RWPE1 (cell line): ENCODE measurements around the gene FLT3LG.

ENCODE experiments used
- CTCF ChIA-PET: fragments of 350-600 bp; sonication (Branson Sonifier 250); formaldehyde crosslinking; extraction: SDS; loops from one replicate; lab custom pipeline; 2021; lab: Yijun Ruan, JAX
- POLR2A ChIA-PET: fragments of 400-600 bp; formaldehyde crosslinking; extraction: SDS; loops from one replicate; lab custom pipeline; 2020; ENCODE audit warnings: antibody characterized with exemption; ENCODE audit not compliant: low non-redundant PET; lab: Yijun Ruan, JAX
- DNase-seq: peaks from one replicate; pipeline ENCODE4 v3.0.0; 2012; ENCODE audit warnings: low spot score
- H3K27ac ChIP-seq: fragments of 450-650 bp; 2 replicates; pipeline ENCODE4 v1.5.1; 2017
- TF ChIP-seq, protein P1 (sequence below): fragments of 450-650 bp; conservative IDR thresholded peaks from 2 replicates; pipeline ENCODE4 v1.5.1; 2017; ENCODE audit warnings: low read depth, mild to moderate bottlenecking

FLT3LG gene

GRCh38 chr19:49490287-49491029 is 16.4 kb downstream of the FLT3LG start:
- POLR2A ChIA-PET = no interaction called here
- DNase-seq = no peak
- CTCF ChIA-PET = no interaction called here
- TF ChIP-seq, protein P1, sequence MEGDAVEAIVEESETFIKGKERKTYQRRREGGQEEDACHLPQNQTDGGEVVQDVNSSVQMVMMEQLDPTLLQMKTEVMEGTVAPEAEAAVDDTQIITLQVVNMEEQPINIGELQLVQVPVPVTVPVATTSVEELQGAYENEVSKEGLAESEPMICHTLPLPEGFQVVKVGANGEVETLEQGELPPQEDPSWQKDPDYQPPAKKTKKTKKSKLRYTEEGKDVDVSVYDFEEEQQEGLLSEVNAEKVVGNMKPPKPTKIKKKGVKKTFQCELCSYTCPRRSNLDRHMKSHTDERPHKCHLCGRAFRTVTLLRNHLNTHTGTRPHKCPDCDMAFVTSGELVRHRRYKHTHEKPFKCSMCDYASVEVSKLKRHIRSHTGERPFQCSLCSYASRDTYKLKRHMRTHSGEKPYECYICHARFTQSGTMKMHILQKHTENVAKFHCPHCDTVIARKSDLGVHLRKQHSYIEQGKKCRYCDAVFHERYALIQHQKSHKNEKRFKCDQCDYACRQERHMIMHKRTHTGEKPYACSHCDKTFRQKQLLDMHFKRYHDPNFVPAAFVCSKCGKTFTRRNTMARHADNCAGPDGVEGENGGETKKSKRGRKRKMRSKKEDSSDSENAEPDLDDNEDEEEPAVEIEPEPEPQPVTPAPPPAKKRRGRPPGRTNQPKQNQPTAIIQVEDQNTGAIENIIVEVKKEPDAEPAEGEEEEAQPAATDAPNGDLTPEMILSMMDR = no peak
- peak overlapping the region; percentile 88 for H3K27ac ChIP-seq

GRCh38 chr19:49491030-49491803 is 17.2 kb downstream of the FLT3LG start:
- TF ChIP-seq, protein P1 = no peak
- POLR2A ChIA-PET = no interaction called here
- CTCF ChIA-PET = no interaction called here
- H3K27ac ChIP-seq = peak overlapping the region; percentile 88
- DNase-seq = no peak

DNA sequence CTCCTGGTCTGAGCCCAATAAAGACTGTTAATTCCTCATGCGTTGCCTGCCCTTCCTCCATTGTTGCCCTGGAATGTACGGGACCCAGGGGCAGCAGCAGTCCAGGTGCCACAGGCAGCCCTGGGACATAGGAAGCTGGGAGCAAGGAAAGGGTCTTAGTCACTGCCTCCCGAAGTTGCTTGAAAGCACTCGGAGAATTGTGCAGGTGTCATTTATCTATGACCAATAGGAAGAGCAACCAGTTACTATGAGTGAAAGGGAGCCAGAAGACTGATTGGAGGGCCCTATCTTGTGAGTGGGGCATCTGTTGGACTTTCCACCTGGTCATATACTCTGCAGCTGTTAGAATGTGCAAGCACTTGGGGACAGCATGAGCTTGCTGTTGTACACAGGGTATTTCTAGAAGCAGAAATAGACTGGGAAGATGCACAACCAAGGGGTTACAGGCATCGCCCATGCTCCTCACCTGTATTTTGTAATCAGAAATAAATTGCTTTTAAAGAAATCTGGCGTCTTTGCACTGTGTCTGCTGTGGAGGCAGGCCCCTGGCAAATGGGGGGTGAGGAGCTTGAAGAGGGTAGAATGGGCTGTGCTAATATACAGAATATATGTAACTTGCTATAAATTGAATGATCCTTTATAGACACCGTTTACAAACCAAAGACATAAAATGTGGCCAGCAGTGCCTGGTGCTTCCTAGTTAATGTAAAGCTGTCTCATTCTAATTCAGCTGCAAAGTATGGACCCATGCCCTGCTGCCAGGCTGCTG is 18.0 kb downstream of the FLT3LG start:
- DNase-seq = no peak
- TF ChIP-seq, protein P1 = no peak
- ChIA-PET CTCF (interaction anchor here (0.6 kb wide), 1 partner anchor 48 kb away, joined by 3 read pairs; no protein-coding TSS in a partner anchor), POLR2A (no interaction called here)
- H3K27ac ChIP-seq = peak overlapping the region; percentile 88

DNA sequence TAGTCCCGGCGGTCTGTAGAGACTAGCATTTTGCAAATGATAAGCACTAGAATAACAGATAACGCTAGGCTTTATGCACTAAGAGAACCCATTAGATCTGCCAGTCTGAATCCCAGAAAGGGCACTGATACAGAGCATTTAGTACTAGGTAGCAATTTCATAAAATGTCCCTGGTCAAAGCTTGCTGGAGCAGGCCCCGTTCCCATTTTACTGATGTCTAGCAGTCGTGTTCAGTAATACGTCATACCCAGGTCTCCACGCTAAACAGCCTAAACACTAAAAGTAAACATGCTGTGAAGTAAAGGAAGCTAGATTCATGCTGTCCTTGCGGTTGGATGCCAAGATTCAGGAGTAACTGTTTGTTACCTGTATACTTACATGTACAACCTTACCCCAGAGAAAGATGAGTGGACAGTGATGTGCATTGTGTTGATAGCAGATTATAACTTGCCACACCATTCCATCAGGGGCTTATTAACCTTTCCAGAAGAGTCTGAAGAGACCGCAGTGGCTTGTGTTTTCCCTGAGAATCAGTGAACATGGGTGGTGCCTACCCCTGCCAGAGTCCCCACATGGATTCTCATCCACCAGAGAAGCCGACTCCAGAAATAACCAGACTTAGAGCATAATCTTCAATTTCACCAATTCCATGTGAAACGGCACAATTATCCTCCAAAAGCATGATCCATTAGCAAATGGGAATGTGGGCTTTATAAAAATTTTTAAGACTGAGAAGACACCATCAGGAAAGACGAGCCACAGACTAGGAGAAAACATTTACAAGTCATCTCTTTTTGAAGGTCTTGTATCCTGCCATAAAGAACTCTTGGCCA is 18.8 kb downstream of the FLT3LG start:
- TF ChIP-seq, protein P1 = no peak
- DNase-seq = no peak
- ChIA-PET CTCF (interaction anchor here (0.6 kb wide), 1 partner anchor 49 kb away, joined by 3 read pairs; no protein-coding TSS in a partner anchor), POLR2A (no interaction called here)
- peak overlapping the region; percentile 96 for H3K27ac ChIP-seq

DNA sequence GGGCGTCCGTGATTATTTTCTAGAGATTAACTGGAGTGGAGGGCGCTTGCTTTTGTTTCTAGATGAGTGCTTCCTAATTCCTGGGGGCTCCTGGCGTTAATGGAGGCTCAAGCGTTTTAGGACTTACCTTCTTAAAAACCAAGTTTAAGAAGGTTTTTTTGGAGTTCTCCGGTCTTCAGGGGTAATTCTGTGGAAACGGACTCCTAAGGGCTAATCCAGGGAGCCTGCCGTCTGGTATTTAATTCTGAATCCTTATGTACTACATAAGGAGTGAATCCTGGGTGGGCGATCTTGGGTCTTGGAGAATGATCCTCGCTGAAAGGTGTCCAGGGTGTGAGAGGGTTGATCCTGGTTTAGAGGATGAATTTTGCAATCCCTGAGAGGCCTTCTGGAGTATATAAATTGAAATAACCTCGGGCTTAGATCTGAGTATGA is 22.6 kb downstream of the FLT3LG start:
- ChIA-PET POLR2A (interaction anchor here (0.9 kb wide), 1 partner anchor 50 kb away, joined by 7 read pairs; no protein-coding TSS in a partner anchor), CTCF (no interaction called here)
- no peak for DNase-seq
- H3K27ac ChIP-seq = peak overlapping the region; percentile 96
- TF ChIP-seq, protein P1 = no peak
